WTC11 (cell line): ENCODE measurements around the gene TDRD10.

ENCODE experiments used
- ATF1 ChIP-seq: sonication (generic); formaldehyde crosslinking; IDR thresholded peaks from 2 replicates; pipeline ENCODE4 v1.8.1; 2023; ENCODE audit warnings: mild to moderate bottlenecking, moderate library complexity, missing genetic modification reagents
- CBFB ChIP-seq: sonication (generic); formaldehyde crosslinking; IDR thresholded peaks from 2 replicates; pipeline ENCODE4 v1.8.1; 2022; ENCODE audit warnings: mild to moderate bottlenecking, low read depth, missing genetic modification reagents
- CREM ChIP-seq: sonication (generic); formaldehyde crosslinking; IDR thresholded peaks from 2 replicates; pipeline ENCODE4 v1.8.1; 2022; ENCODE audit warnings: mild to moderate bottlenecking, missing genetic modification reagents, moderate library complexity
- ETV6 ChIP-seq: sonication (generic); formaldehyde crosslinking; IDR thresholded peaks from 2 replicates; pipeline ENCODE4 v1.8.1; 2022; ENCODE audit warnings: mild to moderate bottlenecking, missing genetic modification reagents
- KAT7 ChIP-seq: sonication (generic); formaldehyde crosslinking; IDR thresholded peaks from 2 replicates; pipeline ENCODE4 v1.8.1; 2023; ENCODE audit warnings: missing genetic modification reagents, mild to moderate bottlenecking, borderline replicate concordance
- NR1H2 ChIP-seq: sonication (generic); formaldehyde crosslinking; IDR thresholded peaks from 2 replicates; pipeline ENCODE4 v1.9.0; 2021; ENCODE audit warnings: mild to moderate bottlenecking, moderate library complexity, missing genetic modification reagents
- SMAD4 ChIP-seq: sonication (generic); formaldehyde crosslinking; IDR thresholded peaks from 2 replicates; pipeline ENCODE4 v1.8.0; 2022; ENCODE audit warnings: mild to moderate bottlenecking, missing genetic modification reagents
- ZNF263 ChIP-seq: sonication (generic); formaldehyde crosslinking; IDR thresholded peaks from 2 replicates; pipeline ENCODE4 v1.8.1; 2022; ENCODE audit warnings: low read depth, mild to moderate bottlenecking, moderate library complexity, missing genetic modification reagents
- TF ChIP-seq, protein P1 (sequence below): sonication (generic); formaldehyde crosslinking; IDR thresholded peaks from 2 replicates; pipeline ENCODE4 v1.8.1; 2023; ENCODE audit warnings: mild to moderate bottlenecking, missing genetic modification reagents
- TF ChIP-seq, protein P2 (sequence below): fragments of 200-600 bp; IDR thresholded peaks from 2 replicates; pipeline ENCODE4 v1.8.0; 2022; ENCODE audit warnings: antibody characterized with exemption
- TF ChIP-seq, protein P3 (sequence below): sonication (generic); formaldehyde crosslinking; IDR thresholded peaks from 2 replicates; pipeline ENCODE4 v1.8.0; 2023; ENCODE audit warnings: mild to moderate bottlenecking, missing genetic modification reagents
- TF ChIP-seq, protein P4 (sequence below): sonication (generic); formaldehyde crosslinking; IDR thresholded peaks from 2 replicates; pipeline ENCODE4 v1.8.1; 2022; ENCODE audit warnings: mild to moderate bottlenecking, moderate library complexity, missing genetic modification reagents
- TF ChIP-seq, protein P5 (sequence below): sonication (generic); formaldehyde crosslinking; IDR thresholded peaks from 2 replicates; pipeline ENCODE4 v1.8.0; 2022; ENCODE audit warnings: mild to moderate bottlenecking, missing genetic modification reagents
- TF ChIP-seq, protein P6 (sequence below): sonication (generic); formaldehyde crosslinking; IDR thresholded peaks from 2 replicates; pipeline ENCODE4 v1.8.0; 2022; ENCODE audit warnings: mild to moderate bottlenecking, missing genetic modification reagents

DNA sequence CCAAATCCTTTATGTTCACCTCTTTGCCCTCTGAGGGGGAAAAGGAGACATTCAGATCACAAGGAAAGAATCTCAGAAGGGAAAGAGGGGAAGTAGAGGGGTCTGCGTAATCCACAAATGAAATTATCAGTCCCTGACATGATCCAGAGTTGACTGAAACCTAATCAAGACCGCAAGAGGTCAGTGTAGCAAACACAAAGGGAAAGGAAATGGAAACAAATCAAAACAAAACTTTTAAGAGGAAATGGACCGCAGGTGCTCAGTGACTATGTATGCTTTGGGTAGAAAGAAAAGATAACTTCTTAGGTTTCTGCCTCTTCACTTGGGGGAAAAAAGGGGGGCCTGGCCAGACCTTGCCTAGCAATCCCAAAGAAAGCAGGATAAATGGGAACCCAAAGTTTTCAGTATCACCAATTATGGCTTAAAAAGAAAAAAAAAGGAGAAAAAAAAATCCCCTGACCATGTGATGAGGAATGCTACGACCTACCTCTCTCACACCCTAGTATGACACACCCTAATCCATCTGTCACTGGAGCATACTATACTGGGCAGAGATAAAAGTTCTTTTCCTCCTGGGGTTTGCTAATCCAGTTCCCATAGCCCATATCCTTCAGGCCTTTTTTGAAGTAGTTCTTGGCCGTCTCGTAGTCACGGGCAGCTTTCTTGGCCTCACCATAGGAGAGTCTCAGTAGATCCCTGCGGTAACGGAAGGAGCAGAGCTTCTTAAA lies 82.4 kb downstream of the TDRD10 start:
- TF ChIP-seq, protein P1, sequence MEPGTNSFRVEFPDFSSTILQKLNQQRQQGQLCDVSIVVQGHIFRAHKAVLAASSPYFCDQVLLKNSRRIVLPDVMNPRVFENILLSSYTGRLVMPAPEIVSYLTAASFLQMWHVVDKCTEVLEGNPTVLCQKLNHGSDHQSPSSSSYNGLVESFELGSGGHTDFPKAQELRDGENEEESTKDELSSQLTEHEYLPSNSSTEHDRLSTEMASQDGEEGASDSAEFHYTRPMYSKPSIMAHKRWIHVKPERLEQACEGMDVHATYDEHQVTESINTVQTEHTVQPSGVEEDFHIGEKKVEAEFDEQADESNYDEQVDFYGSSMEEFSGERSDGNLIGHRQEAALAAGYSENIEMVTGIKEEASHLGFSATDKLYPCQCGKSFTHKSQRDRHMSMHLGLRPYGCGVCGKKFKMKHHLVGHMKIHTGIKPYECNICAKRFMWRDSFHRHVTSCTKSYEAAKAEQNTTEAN (CRISPR knock-in tag): no peak
- no peak for TF ChIP-seq ZNF263 (CRISPR knock-in tag)
- TF ChIP-seq, protein P2, sequence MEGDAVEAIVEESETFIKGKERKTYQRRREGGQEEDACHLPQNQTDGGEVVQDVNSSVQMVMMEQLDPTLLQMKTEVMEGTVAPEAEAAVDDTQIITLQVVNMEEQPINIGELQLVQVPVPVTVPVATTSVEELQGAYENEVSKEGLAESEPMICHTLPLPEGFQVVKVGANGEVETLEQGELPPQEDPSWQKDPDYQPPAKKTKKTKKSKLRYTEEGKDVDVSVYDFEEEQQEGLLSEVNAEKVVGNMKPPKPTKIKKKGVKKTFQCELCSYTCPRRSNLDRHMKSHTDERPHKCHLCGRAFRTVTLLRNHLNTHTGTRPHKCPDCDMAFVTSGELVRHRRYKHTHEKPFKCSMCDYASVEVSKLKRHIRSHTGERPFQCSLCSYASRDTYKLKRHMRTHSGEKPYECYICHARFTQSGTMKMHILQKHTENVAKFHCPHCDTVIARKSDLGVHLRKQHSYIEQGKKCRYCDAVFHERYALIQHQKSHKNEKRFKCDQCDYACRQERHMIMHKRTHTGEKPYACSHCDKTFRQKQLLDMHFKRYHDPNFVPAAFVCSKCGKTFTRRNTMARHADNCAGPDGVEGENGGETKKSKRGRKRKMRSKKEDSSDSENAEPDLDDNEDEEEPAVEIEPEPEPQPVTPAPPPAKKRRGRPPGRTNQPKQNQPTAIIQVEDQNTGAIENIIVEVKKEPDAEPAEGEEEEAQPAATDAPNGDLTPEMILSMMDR: no peak
- TF ChIP-seq, protein P3, sequence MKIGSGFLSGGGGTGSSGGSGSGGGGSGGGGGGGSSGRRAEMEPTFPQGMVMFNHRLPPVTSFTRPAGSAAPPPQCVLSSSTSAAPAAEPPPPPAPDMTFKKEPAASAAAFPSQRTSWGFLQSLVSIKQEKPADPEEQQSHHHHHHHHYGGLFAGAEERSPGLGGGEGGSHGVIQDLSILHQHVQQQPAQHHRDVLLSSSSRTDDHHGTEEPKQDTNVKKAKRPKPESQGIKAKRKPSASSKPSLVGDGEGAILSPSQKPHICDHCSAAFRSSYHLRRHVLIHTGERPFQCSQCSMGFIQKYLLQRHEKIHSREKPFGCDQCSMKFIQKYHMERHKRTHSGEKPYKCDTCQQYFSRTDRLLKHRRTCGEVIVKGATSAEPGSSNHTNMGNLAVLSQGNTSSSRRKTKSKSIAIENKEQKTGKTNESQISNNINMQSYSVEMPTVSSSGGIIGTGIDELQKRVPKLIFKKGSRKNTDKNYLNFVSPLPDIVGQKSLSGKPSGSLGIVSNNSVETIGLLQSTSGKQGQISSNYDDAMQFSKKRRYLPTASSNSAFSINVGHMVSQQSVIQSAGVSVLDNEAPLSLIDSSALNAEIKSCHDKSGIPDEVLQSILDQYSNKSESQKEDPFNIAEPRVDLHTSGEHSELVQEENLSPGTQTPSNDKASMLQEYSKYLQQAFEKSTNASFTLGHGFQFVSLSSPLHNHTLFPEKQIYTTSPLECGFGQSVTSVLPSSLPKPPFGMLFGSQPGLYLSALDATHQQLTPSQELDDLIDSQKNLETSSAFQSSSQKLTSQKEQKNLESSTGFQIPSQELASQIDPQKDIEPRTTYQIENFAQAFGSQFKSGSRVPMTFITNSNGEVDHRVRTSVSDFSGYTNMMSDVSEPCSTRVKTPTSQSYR: no peak
- TF ChIP-seq CBFB (CRISPR knock-in tag): no peak
- no peak for TF ChIP-seq ETV6 (CRISPR knock-in tag)
- no peak for TF ChIP-seq SMAD4 (CRISPR knock-in tag)
- no peak for TF ChIP-seq ATF1 (CRISPR knock-in tag)
- TF ChIP-seq NR1H2 (CRISPR knock-in tag): no peak
- no peak for TF ChIP-seq KAT7 (CRISPR knock-in tag)
- TF ChIP-seq, protein P4, sequence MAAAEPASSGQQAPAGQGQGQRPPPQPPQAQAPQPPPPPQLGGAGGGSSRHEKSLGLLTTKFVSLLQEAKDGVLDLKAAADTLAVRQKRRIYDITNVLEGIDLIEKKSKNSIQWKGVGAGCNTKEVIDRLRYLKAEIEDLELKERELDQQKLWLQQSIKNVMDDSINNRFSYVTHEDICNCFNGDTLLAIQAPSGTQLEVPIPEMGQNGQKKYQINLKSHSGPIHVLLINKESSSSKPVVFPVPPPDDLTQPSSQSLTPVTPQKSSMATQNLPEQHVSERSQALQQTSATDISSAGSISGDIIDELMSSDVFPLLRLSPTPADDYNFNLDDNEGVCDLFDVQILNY (CRISPR knock-in tag): no peak
- TF ChIP-seq, protein P5, sequence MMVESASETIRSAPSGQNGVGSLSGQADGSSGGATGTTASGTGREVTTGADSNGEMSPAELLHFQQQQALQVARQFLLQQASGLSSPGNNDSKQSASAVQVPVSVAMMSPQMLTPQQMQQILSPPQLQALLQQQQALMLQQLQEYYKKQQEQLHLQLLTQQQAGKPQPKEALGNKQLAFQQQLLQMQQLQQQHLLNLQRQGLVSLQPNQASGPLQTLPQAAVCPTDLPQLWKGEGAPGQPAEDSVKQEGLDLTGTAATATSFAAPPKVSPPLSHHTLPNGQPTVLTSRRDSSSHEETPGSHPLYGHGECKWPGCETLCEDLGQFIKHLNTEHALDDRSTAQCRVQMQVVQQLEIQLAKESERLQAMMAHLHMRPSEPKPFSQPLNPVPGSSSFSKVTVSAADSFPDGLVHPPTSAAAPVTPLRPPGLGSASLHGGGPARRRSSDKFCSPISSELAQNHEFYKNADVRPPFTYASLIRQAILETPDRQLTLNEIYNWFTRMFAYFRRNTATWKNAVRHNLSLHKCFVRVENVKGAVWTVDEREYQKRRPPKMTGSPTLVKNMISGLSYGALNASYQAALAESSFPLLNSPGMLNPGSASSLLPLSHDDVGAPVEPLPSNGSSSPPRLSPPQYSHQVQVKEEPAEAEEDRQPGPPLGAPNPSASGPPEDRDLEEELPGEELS (CRISPR knock-in tag): no peak
- no peak for TF ChIP-seq CREM (CRISPR knock-in tag)
- TF ChIP-seq, protein P6, sequence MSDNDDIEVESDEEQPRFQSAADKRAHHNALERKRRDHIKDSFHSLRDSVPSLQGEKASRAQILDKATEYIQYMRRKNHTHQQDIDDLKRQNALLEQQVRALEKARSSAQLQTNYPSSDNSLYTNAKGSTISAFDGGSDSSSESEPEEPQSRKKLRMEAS (CRISPR knock-in tag): no peak
